GM12878 (cell line): ENCODE data around the gene MIER1. TPM values are rescaled to one million over a fixed set of nuclear protein-coding genes. Genes with fewer than 3 reads are reported as not detected.

ENCODE experiments used
- ATAC-seq: fragments of 200-7000 bp; cut with Tn5 transposase; 3 replicates; pipeline ENCODE4 v1.9.1; 2020; ENCODE audit warnings: mild to moderate bottlenecking, moderate library complexity
- BruUV-seq: library from RNA; stranded (reverse); fragments of 400-500 nt; replicated peaks from 2 replicates; lab custom pipeline; 2021; lab: Mats Ljungman, UMichigan
- CTCF ChIA-PET: fragments of 300-600 bp; sonication (Branson Sonifier 250); formaldehyde crosslinking; extraction: SDS; loops from one replicate; lab custom pipeline; 2021; ENCODE audit warnings: inconsistent platforms; lab: Yijun Ruan, JAX
- POLR2A ChIA-PET: fragments of 350-600 bp; formaldehyde crosslinking; extraction: SDS; loops from one replicate; lab custom pipeline; 2021; ENCODE audit warnings: inconsistent platforms; lab: Charles Lee
- RAD21 ChIA-PET: fragments of 300-600 bp; sonication (Branson Sonifier 250); formaldehyde crosslinking; loops from one replicate; lab custom pipeline; 2023; ENCODE audit warnings: antibody characterized with exemption; ENCODE audit not compliant: unreplicated experiment; lab: Charles Lee
- SMC1A ChIA-PET: fragments of 300-600 bp; sonication (Branson Sonifier 250); formaldehyde crosslinking; loops from one replicate; lab custom pipeline; 2023; ENCODE audit not compliant: unreplicated experiment, uncharacterized antibody; lab: Charles Lee
- DNase-seq: peaks from one replicate; pipeline ENCODE4 v3.0.0-alpha.2; 2011; ENCODE audit warnings: low read depth, low spot score
- FAIRE-seq: peaks from 3 replicates; lab custom pipeline; 2011; peaks lifted over from hg19 to GRCh38; lab: Jason Lieb, UNC
- H2AFZ ChIP-seq: 2 replicates; pipeline ENCODE4 v1.6.0; 2011; ENCODE audit warnings: low read depth, low read length, control low read depth; ENCODE audit not compliant: control insufficient read depth
- H3K27ac ChIP-seq: 2 replicates; pipeline ENCODE4 v1.5.1; 2011; ENCODE audit warnings: control low read depth; ENCODE audit not compliant: control insufficient read depth, insufficient read depth
- H3K27me3 ChIP-seq, 2 experiments: replicated peaks in 1 of 2; 2 replicates each; pipeline versions ENCODE4 v1.6.0 to v1.6.1; 2011; ENCODE audit warnings: low read length in 1 of 2; ENCODE audit not compliant: control insufficient read depth in 2 of 2, insufficient read depth in 2 of 2
- H3K36me3 ChIP-seq, 2 experiments: 2 replicates each; pipeline ENCODE4 v1.5.1; 2011; ENCODE audit warnings: low read length in 1 of 2; ENCODE audit not compliant: control insufficient read depth in 2 of 2, insufficient read depth in 2 of 2
- H3K4me1 ChIP-seq: 2 replicates; pipeline ENCODE4 v1.6.1; 2011; ENCODE audit warnings: mild to moderate bottlenecking, low read length, moderate library complexity, mixed read lengths; ENCODE audit not compliant: control insufficient read depth, insufficient read depth
- H3K4me2 ChIP-seq: 2 replicates; pipeline ENCODE4 v1.6.0; 2011; ENCODE audit warnings: control low read depth; ENCODE audit not compliant: control insufficient read depth, insufficient read depth
- H3K4me3 ChIP-seq: fragments of 200-600 bp; sonication (generic); 2 replicates; pipeline ENCODE4 v1.5.1; 2016
- H3K79me2 ChIP-seq: 2 replicates; pipeline ENCODE4 v1.6.0; 2011; ENCODE audit warnings: low read length; ENCODE audit not compliant: control insufficient read depth, insufficient read depth
- H3K9ac ChIP-seq: 2 replicates; pipeline ENCODE4 v1.8.0; 2011; ENCODE audit warnings: low read length, control low read depth, mixed read lengths; ENCODE audit not compliant: control insufficient read depth, insufficient read depth
- H3K9me3 ChIP-seq: replicated peaks from 3 replicates; pipeline ENCODE4 v1.5.1; 2011; ENCODE audit warnings: mild to moderate bottlenecking, low read length; ENCODE audit not compliant: control insufficient read depth, insufficient read depth
- H4K20me1 ChIP-seq: 2 replicates; pipeline ENCODE4 v1.6.0; 2011; ENCODE audit not compliant: control insufficient read depth, insufficient read depth
- CREB1 ChIP-seq: IDR thresholded peaks from 2 replicates; pipeline ENCODE4 v1.6.1; 2012; ENCODE audit warnings: low read depth, mild to moderate bottlenecking, inconsistent platforms
- HDAC6 ChIP-seq: fragments of 200-600 bp; sonication (generic); IDR thresholded peaks from one replicate; pipeline ENCODE4 v1.8.0; 2017; ENCODE audit warnings: antibody characterized with exemption; ENCODE audit not compliant: unreplicated experiment
- IRF3 ChIP-seq: fragments of 450-650 bp; IDR thresholded peaks from 2 replicates; pipeline ENCODE4 v1.6.1; 2014; ENCODE audit warnings: mild to moderate bottlenecking
- MEF2B ChIP-seq: fragments of 450-650 bp; IDR thresholded peaks from 2 replicates; pipeline ENCODE4 v1.6.1; 2018; ENCODE audit warnings: mild to moderate bottlenecking, moderate library complexity; ENCODE audit not compliant: partially characterized antibody, poor library complexity, severe bottlenecking
- SMAD1 ChIP-seq: fragments of 450-650 bp; IDR thresholded peaks from 2 replicates; pipeline ENCODE4 v1.6.1; 2018; ENCODE audit warnings: mild to moderate bottlenecking, low read depth; ENCODE audit not compliant: partially characterized antibody
- WGBS: methylation state at CpG from one replicate; pipeline ENCODE4 v1.1.6; 2016; ENCODE audit warnings: low lambda C conversion rate; ENCODE audit not compliant: insufficient replicate concordance, insufficient coverage; ENCODE audit errors: missing lambda C conversion rate; 5-methylcytosine and 5-hydroxymethylcytosine counted together
- in situ Hi-C: fragments of 300-500 bp; cut with MboI; formaldehyde crosslinking; loops from 9 replicates; pipeline ENCODE4 v1.14.3; 2018; ENCODE audit warnings: mixed read lengths
- intact Hi-C: fragments of 100-400 bp; cut with micrococcal nuclease; formaldehyde crosslinking; loops from one replicate; pipeline ENCODE4 v1.14.2; 2022; ENCODE audit not compliant: unreplicated experiment
- polyA plus RNA-seq, 11 experiments: library from polyadenylated mRNA; depleted of rRNA in 4 of 11; unstranded in 6 of 11; stranded (reverse) in 5 of 11; fragments of >200 nt; fragmentation: Nextera tagmentation in 4 of 11; fragmentation: Illumina TruSeq in 1 of 11; extraction: Ambion mirVana in 4 of 11; extraction: Trizol in 1 of 11; gene quantifications; 1 replicate in 1 of 11; 2 replicates in 10 of 11; pipeline versions ENCODE4 v1.2.1 to v1.2.3, GENCODE V29; 2011 to 2016; ENCODE audit warnings: inconsistent platforms in 2 of 11, missing spikeins in 2 of 11, low read depth in 1 of 11
- total RNA-seq, 4 experiments: library from RNA; depleted of rRNA in 3 of 4; stranded (reverse); fragments of >200 nt in 3 of 4; fragmentation: Illumina TruSeq in 1 of 4; extraction: Trizol in 1 of 4; gene quantifications; 2 replicates each; pipeline versions ENCODE4 v1.2.1 to v1.2.3, GENCODE V29; 2013 to 2021

The MIER1 gene
- total and polyA plus RNA-seq, 10 of the 15 experiments (the other 5 are each of a cell fraction or from before 2014, with no cell fraction given), result 13.6 to 39.8 (median 25.7) TPM

GRCh38 chr1:66985835-66986234 lies 61.0 kb downstream of the MIER1 start:
- FAIRE-seq, result no peak
- Histone ChIP-seq H3K9me3 (no peaks in the 10 kb centered on the region), H3K27ac (no peak overlapping the region), H3K9ac (no peak overlapping the region), H3K27me3 (no peaks in the 10 kb centered on the region), H3K79me2 (no peaks in the 10 kb centered on the region), H3K4me3 (no peak overlapping the region), H3K4me1 (peaks cover 17% of the 10 kb centered on the region), H4K20me1 (no peaks in the 10 kb centered on the region), H3K4me2 (no peak overlapping the region), H3K36me3 (peaks cover 0 to 19% of the 10 kb centered on the region in 2 experiments; a peak in 2 of 4 replicates), H2AFZ (no peak overlapping the region)
- CTCF ChIA-PET, result interaction anchor here (0.7 to 2.9 kb wide), 5 partner anchors 11 to 515 kb away, joined by 3 to 15 read pairs (median 7); no protein-coding TSS in a partner anchor
- RAD21 ChIA-PET, result interaction anchor here (1.2 to 2.1 kb wide), 3 partner anchors 10 to 163 kb away, joined by 3 to 7 read pairs (median 4); no protein-coding TSS in a partner anchor
- intact Hi-C loops (loop anchor here (2.0 to 10.0 kb wide), 3 partner anchors 55 to 439 kb away; no protein-coding TSS in a partner anchor), in situ Hi-C loops (loop anchor here (10.0 kb wide), 1 partner anchor 439 kb away; no protein-coding TSS in a partner anchor)
- POLR2A ChIA-PET, result interaction anchor here (0.7 to 1.8 kb wide), 4 partner anchors 25 to 68 kb away, joined by 3 to 10 read pairs (median 4); partner anchors contain the start of genes DNAI4, MIER1 and SLC35D1
- ATAC-seq, result no peak
- SMC1A ChIA-PET, result interaction anchor here (0.6 to 4.9 kb wide), 10 partner anchors 10 to 651 kb away, joined by 3 to 19 read pairs (median 4); no protein-coding TSS in a partner anchor
- DNase-seq, result no peak
- TF ChIP-seq MEF2B (no peak), CREB1 (no peak), IRF3 (no peak), HDAC6 (no peak), SMAD1 (no peak)
- 95% methylated on average over 1 of the region's 1 CpG for WGBS
- no TSS peak for BruUV-seq
